Memory B cell (primary cell): Measurements from ENCODE around the gene FAM107A.

ENCODE experiments used
- ATAC-seq: fragments of 150-1000 bp; cut with Tn5 transposase; 2 replicates; pipeline ENCODE4 v1.10.0; 2021; ENCODE audit warnings: low read depth, mild to moderate bottlenecking, moderate library complexity
- DNase-seq, 2 donors: peaks; one replicate each; pipeline ENCODE4 v3.0.0; 2022; ENCODE audit warnings: low spot score in 2 of 2
- H3K27ac Mint-ChIP-seq: one replicate; pipeline ENCODE4 v1.8.0; 2022; ENCODE audit warnings: mild to moderate bottlenecking, moderate library complexity, mixed read lengths
- H3K27me3 Mint-ChIP-seq: one replicate; pipeline ENCODE4 v1.8.0; 2022; ENCODE audit warnings: mixed read lengths
- H3K36me3 Mint-ChIP-seq: one replicate; pipeline ENCODE4 v1.8.0; 2022; ENCODE audit warnings: mild to moderate bottlenecking, mixed read lengths
- H3K4me1 Mint-ChIP-seq: one replicate; pipeline ENCODE4 v1.8.0; 2022; ENCODE audit warnings: mixed read lengths
- H3K4me3 Mint-ChIP-seq: one replicate; pipeline ENCODE4 v1.8.0; 2022; ENCODE audit warnings: mild to moderate bottlenecking, moderate library complexity, mixed read lengths
- H3K9me3 Mint-ChIP-seq: one replicate; pipeline ENCODE4 v1.8.0; 2022; ENCODE audit warnings: mixed read lengths

FAM107A gene

GRCh38 chr3:58607816-58608215 lies 30.6 kb upstream of the FAM107A start:
- Mint-ChIP-seq H3K4me1 (no peaks in the 10 kb centered on the region), H3K9me3 (no peaks in the 10 kb centered on the region), H3K36me3 (no peaks in the 10 kb centered on the region), H3K4me3 (no peak overlapping the region), H3K27ac (no peak overlapping the region), H3K27me3 (peaks cover 19% of the 10 kb centered on the region)
- ATAC-seq (no peak), DNase-seq (no peak)

GRCh38 chr3:58606693-58607092 lies 29.5 kb upstream of the FAM107A start:
- Mint-ChIP-seq H3K4me3 (no peak overlapping the region), H3K27ac (no peak overlapping the region), H3K36me3 (no peaks in the 10 kb centered on the region), H3K27me3 (peaks cover 25% of the 10 kb centered on the region), H3K9me3 (no peaks in the 10 kb centered on the region), H3K4me1 (no peaks in the 10 kb centered on the region)
- ATAC-seq (no peak), DNase-seq (no peak)

GRCh38 chr3:58604031-58604430 lies 26.8 kb upstream of the FAM107A start:
- no peak for ATAC-seq
- H3K4me3 Mint-ChIP-seq, result no peak overlapping the region
- no peaks in the 10 kb centered on the region for H3K4me1 Mint-ChIP-seq
- no peak for DNase-seq
- no peak overlapping the region for H3K27ac Mint-ChIP-seq
- H3K9me3 Mint-ChIP-seq, result no peaks in the 10 kb centered on the region
- no peaks in the 10 kb centered on the region for H3K36me3 Mint-ChIP-seq
- H3K27me3 Mint-ChIP-seq, result peaks cover 23% of the 10 kb centered on the region

- H3K4me1 Mint-ChIP-seq, result no peaks in the 10 kb centered on the region
- no peak overlapping the region for H3K27ac Mint-ChIP-seq
- DNase-seq (no peak), ATAC-seq (no peak)
- H3K27me3 Mint-ChIP-seq, result peaks cover 23% of the 10 kb centered on the region
- H3K4me3 Mint-ChIP-seq, result no peak overlapping the region
- H3K36me3 Mint-ChIP-seq, result no peaks in the 10 kb centered on the region
- no peaks in the 10 kb centered on the region for H3K9me3 Mint-ChIP-seq
These were observed 26.4 kb upstream of the FAM107A start for GRCh38 chr3:58603606-58604005.

- H3K9me3 Mint-ChIP-seq, result no peaks in the 10 kb centered on the region
- no peak for DNase-seq
- ATAC-seq, result no peak
- no peaks in the 10 kb centered on the region for H3K36me3 Mint-ChIP-seq
- H3K27me3 Mint-ChIP-seq, result peaks cover 12% of the 10 kb centered on the region
- no peak overlapping the region for H3K27ac Mint-ChIP-seq
- H3K4me3 Mint-ChIP-seq, result no peak overlapping the region
- no peaks in the 10 kb centered on the region for H3K4me1 Mint-ChIP-seq
These were observed 20.6 kb upstream of the FAM107A start for GRCh38 chr3:58597770-58598310.

- Mint-ChIP-seq H3K4me1 (no peaks in the 10 kb centered on the region), H3K36me3 (no peaks in the 10 kb centered on the region)
- DNase-seq, result no peak
These were observed 19.8 kb upstream of the FAM107A start for GRCh38 chr3:58596834-58597518.

GRCh38 chr3:58594117-58594516 lies 16.9 kb upstream of the FAM107A start:
- no peak for DNase-seq
- H3K9me3 Mint-ChIP-seq, result no peaks in the 10 kb centered on the region
- H3K4me3 Mint-ChIP-seq, result no peak overlapping the region
- ATAC-seq, result no peak
- peaks cover 2% of the 10 kb centered on the region for H3K4me1 Mint-ChIP-seq
- H3K27me3 Mint-ChIP-seq, result peaks cover 4% of the 10 kb centered on the region
- no peaks in the 10 kb centered on the region for H3K36me3 Mint-ChIP-seq
- H3K27ac Mint-ChIP-seq, result no peak overlapping the region

More at GRCh38 chr3:58596834-58597518, 19.8 kb upstream of the FAM107A start:
- H3K27ac Mint-ChIP-seq, result no peak overlapping the region
- H3K27me3 Mint-ChIP-seq, result peaks cover 10% of the 10 kb centered on the region
- no peak for ATAC-seq
- no peaks in the 10 kb centered on the region for H3K9me3 Mint-ChIP-seq
- H3K4me3 Mint-ChIP-seq, result no peak overlapping the region

GRCh38 chr3:58591517-58592510 lies 14.6 kb upstream of the FAM107A start:
- ATAC-seq, result no peak
- Mint-ChIP-seq H3K27me3 (peaks cover 10% of the 10 kb centered on the region), H3K4me3 (no peak overlapping the region), H3K27ac (no peak overlapping the region), H3K9me3 (no peaks in the 10 kb centered on the region), H3K36me3 (no peaks in the 10 kb centered on the region), H3K4me1 (peaks cover 2% of the 10 kb centered on the region)
- no peak for DNase-seq

- Mint-ChIP-seq H3K27me3 (peaks cover 29% of the 10 kb centered on the region), H3K9me3 (peaks cover 3% of the 10 kb centered on the region), H3K36me3 (peaks cover 4% of the 10 kb centered on the region), H3K4me1 (peaks cover 17% of the 10 kb centered on the region), H3K27ac (no peak overlapping the region), H3K4me3 (no peak overlapping the region)
- DNase-seq, result no peak
- no peak for ATAC-seq
These were observed 10.9 kb upstream of the FAM107A start for GRCh38 chr3:58588030-58588614.

- no peak overlapping the region for H3K4me3 Mint-ChIP-seq
- no peak for ATAC-seq
These were observed 9.6 kb upstream of the FAM107A start for GRCh38 chr3:58586776-58587192.

GRCh38 chr3:58585994-58586393 lies 8.8 kb upstream of the FAM107A start:
- H3K4me1 Mint-ChIP-seq, result peaks cover 17% of the 10 kb centered on the region
- DNase-seq (no peak), ATAC-seq (peak; percentile 20)
- peak overlapping the region; percentile 82 for H3K4me3 Mint-ChIP-seq
- peaks cover 4% of the 10 kb centered on the region for H3K36me3 Mint-ChIP-seq
- peaks cover 30% of the 10 kb centered on the region for H3K27me3 Mint-ChIP-seq
- no peak overlapping the region for H3K27ac Mint-ChIP-seq
- peaks cover 3% of the 10 kb centered on the region for H3K9me3 Mint-ChIP-seq

More at GRCh38 chr3:58586776-58587192, 9.6 kb upstream of the FAM107A start:
- H3K27ac Mint-ChIP-seq, result no peak overlapping the region
- H3K4me1 Mint-ChIP-seq, result peaks cover 17% of the 10 kb centered on the region
- H3K9me3 Mint-ChIP-seq, result peaks cover 3% of the 10 kb centered on the region
- DNase-seq, result no peak
- peaks cover 30% of the 10 kb centered on the region for H3K27me3 Mint-ChIP-seq
- peaks cover 4% of the 10 kb centered on the region for H3K36me3 Mint-ChIP-seq

- DNase-seq (peak; percentile 38 to 44), ATAC-seq (peak; percentile 93)
- peaks cover 3% of the 10 kb centered on the region for H3K9me3 Mint-ChIP-seq
- H3K4me3 Mint-ChIP-seq, result peak overlapping the region; percentile 82
- no peak overlapping the region for H3K27ac Mint-ChIP-seq
- peaks cover 4% of the 10 kb centered on the region for H3K36me3 Mint-ChIP-seq
- peaks cover 29% of the 10 kb centered on the region for H3K27me3 Mint-ChIP-seq
- H3K4me1 Mint-ChIP-seq, result peaks cover 17% of the 10 kb centered on the region
These were observed 8.0 kb upstream of the FAM107A start for GRCh38 chr3:58585005-58585786.

GRCh38 chr3:58584690-58585004 lies 7.5 kb upstream of the FAM107A start:
- peaks cover 29% of the 10 kb centered on the region for H3K27me3 Mint-ChIP-seq
- H3K36me3 Mint-ChIP-seq, result peaks cover 4% of the 10 kb centered on the region
- ATAC-seq, result no peak

More at GRCh38 chr3:58584690-58585004, 7.5 kb upstream of the FAM107A start:
- no peak overlapping the region for H3K27ac Mint-ChIP-seq
- H3K4me1 Mint-ChIP-seq, result peaks cover 17% of the 10 kb centered on the region
- H3K4me3 Mint-ChIP-seq, result peak overlapping the region; percentile 82
- DNase-seq, result no peak
- H3K9me3 Mint-ChIP-seq, result peaks cover 3% of the 10 kb centered on the region
